A549 (cell line): ENCODE data around the gene GPR89A. TPM values are rescaled to one million over a fixed set of nuclear protein-coding genes. Genes with fewer than 3 reads are reported as not detected.

Experiments
- ATAC-seq, 2 experiments: fragments of 200-7000 bp in 1 of 2; fragments of >200 bp in 1 of 2; cut with Nextera tagmentation in 1 of 2; cut with Tn5 transposase in 1 of 2; 3 replicates each; pipeline versions ENCODE4 v1.8.0 to v1.9.1; 2018 to 2020; ENCODE audit warnings: mild to moderate bottlenecking in 1 of 2, moderate library complexity in 1 of 2
- CTCF ChIA-PET: fragments of 300-600 bp; sonication (Branson Sonifier 250); formaldehyde crosslinking; extraction: SDS; loops from one replicate; lab custom pipeline; 2021; ENCODE audit warnings: antibody characterized with exemption, inconsistent platforms; lab: Yijun Ruan, JAX
- POLR2A ChIA-PET: fragments of 350-600 bp; formaldehyde crosslinking; extraction: SDS; loops from one replicate; lab custom pipeline; 2021; ENCODE audit warnings: antibody characterized with exemption, inconsistent platforms; lab: Yijun Ruan, JAX
- DNase-seq, 2 experiments: peaks; one replicate each; pipeline versions ENCODE4 v3.0.0 to v3.0.0-alpha.2; 2011 to 2016; ENCODE audit warnings: low read depth in 1 of 2, low spot score in 1 of 2
- FAIRE-seq: peaks from 2 replicates; lab custom pipeline; 2011; peaks lifted over from hg19 to GRCh38; lab: Jason Lieb, UNC
- H3K27ac ChIP-seq, 2 experiments: fragments of >200 bp; sonication (Bioruptor Twin); formaldehyde crosslinking; 3 replicates each; pipeline ENCODE4 v1.5.1; 2016 to 2017
- H3K4me1 ChIP-seq: fragments of >200 bp; sonication (Bioruptor Twin); formaldehyde crosslinking; 3 replicates; pipeline ENCODE4 v1.6.1; 2016
- H3K4me2 ChIP-seq: fragments of >200 bp; sonication (Bioruptor Twin); formaldehyde crosslinking; 3 replicates; pipeline ENCODE4 v1.6.1; 2016
- H3K4me3 ChIP-seq: fragments of >200 bp; sonication (Bioruptor Twin); formaldehyde crosslinking; 3 replicates; pipeline ENCODE4 v1.5.1; 2016
- H3K9me3 ChIP-seq: fragments of >200 bp; sonication (Bioruptor Twin); formaldehyde crosslinking; 3 replicates; pipeline ENCODE4 v1.6.1; 2016
- BHLHE40 ChIP-seq: IDR thresholded peaks from 2 replicates; pipeline ENCODE4 v1.6.1; 2012; ENCODE audit warnings: low read depth, low read length, inconsistent platforms
- CBX2 ChIP-seq: fragments of 200-600 bp; sonication (generic); IDR thresholded peaks from 2 replicates; pipeline ENCODE4 v1.6.1; 2016; ENCODE audit warnings: low read depth, mild to moderate bottlenecking, borderline replicate concordance
- CBX8 ChIP-seq: fragments of 200-600 bp; sonication (generic); IDR thresholded peaks from 2 replicates; pipeline ENCODE4 v1.6.1; 2016
- CEBPB ChIP-seq, 2 experiments: fragments of >200 bp in 1 of 2; sonication (Bioruptor Twin) in 1 of 2; formaldehyde crosslinking in 1 of 2; IDR thresholded peaks; 2 replicates each; pipeline ENCODE4 v1.6.1; 2012 to 2016
- CHD4 ChIP-seq: fragments of 200-600 bp; sonication (generic); IDR thresholded peaks from 2 replicates; pipeline ENCODE4 v1.6.1; 2016; ENCODE audit warnings: antibody characterized with exemption, mild to moderate bottlenecking, borderline replicate concordance
- EHF ChIP-seq: fragments of 250-450 bp; sonication (Bioruptor Pico); IDR thresholded peaks from 2 replicates; pipeline ENCODE4 v1.5.0; 2020; ENCODE audit warnings: mild to moderate bottlenecking
- EHMT2 ChIP-seq: fragments of 200-600 bp; sonication (generic); IDR thresholded peaks from 2 replicates; pipeline ENCODE4 v1.6.1; 2016; ENCODE audit warnings: antibody characterized with exemption, low read depth, mild to moderate bottlenecking, moderate library complexity
- FOSB ChIP-seq: fragments of 250-450 bp; sonication (Bioruptor Pico); IDR thresholded peaks from 2 replicates; pipeline ENCODE4 v1.5.0; 2020; ENCODE audit warnings: mild to moderate bottlenecking, moderate library complexity
- GATA3 ChIP-seq: IDR thresholded peaks from 2 replicates; pipeline ENCODE4 v1.6.1; 2012; ENCODE audit warnings: borderline replicate concordance
- HDAC2 ChIP-seq: fragments of 200-600 bp; sonication (generic); IDR thresholded peaks from 2 replicates; pipeline ENCODE4 v1.6.1; 2016
- KDM5A ChIP-seq: fragments of 200-600 bp; sonication (generic); IDR thresholded peaks from 2 replicates; pipeline ENCODE4 v1.6.1; 2016; ENCODE audit warnings: antibody characterized with exemption, mild to moderate bottlenecking
- MAZ ChIP-seq: fragments of 150-350 bp; IDR thresholded peaks from 2 replicates; pipeline ENCODE4 v1.6.1; 2014; ENCODE audit warnings: antibody characterized with exemption, low read depth, low read length, borderline replicate concordance
- MYC ChIP-seq: IDR thresholded peaks from 2 replicates; pipeline ENCODE4 v1.6.1; 2012; ENCODE audit warnings: mild to moderate bottlenecking, inconsistent platforms, low read length, improper control_type of control experiment, borderline replicate concordance
- NPAS2 ChIP-seq: fragments of 250-450 bp; sonication (Bioruptor Pico); IDR thresholded peaks from 2 replicates; pipeline ENCODE4 v1.8.0; 2022; ENCODE audit warnings: mild to moderate bottlenecking, moderate library complexity, borderline replicate concordance
- NR3C1 ChIP-seq: fragments of >200 bp; sonication (Bioruptor Twin); formaldehyde crosslinking; IDR thresholded peaks from 3 replicates; pipeline ENCODE4 v1.6.1; 2017
- POLR2A ChIP-seq: IDR thresholded peaks from 2 replicates; pipeline ENCODE4 v1.6.1; 2012; ENCODE audit warnings: mild to moderate bottlenecking, low read length
- RAD21 ChIP-seq, 2 experiments: fragments of >200 bp in 1 of 2; sonication (Bioruptor Twin) in 1 of 2; formaldehyde crosslinking in 1 of 2; IDR thresholded peaks in 1 of 2; conservative IDR thresholded peaks in 1 of 2; 2 replicates in 1 of 2; 3 replicates in 1 of 2; pipeline ENCODE4 v1.6.1; 2012 to 2018; ENCODE audit warnings: inconsistent platforms in 1 of 2
- RARB ChIP-seq: fragments of 250-450 bp; sonication (Bioruptor Pico); IDR thresholded peaks from 2 replicates; pipeline ENCODE4 v1.8.0; 2021; ENCODE audit warnings: mild to moderate bottlenecking, moderate library complexity
- SMC3 ChIP-seq: fragments of >200 bp; sonication (Bioruptor Twin); formaldehyde crosslinking; IDR thresholded peaks from 3 replicates; pipeline ENCODE4 v1.6.1; 2018; ENCODE audit warnings: inconsistent platforms
- SREBF2 ChIP-seq: fragments of 450-650 bp; IDR thresholded peaks from 2 replicates; pipeline ENCODE4 v1.6.1; 2014; ENCODE audit warnings: mild to moderate bottlenecking, moderate library complexity
- TFCP2L1 ChIP-seq: fragments of 250-450 bp; sonication (Bioruptor Pico); IDR thresholded peaks from 2 replicates; pipeline ENCODE4 v1.5.0; 2021; ENCODE audit warnings: mild to moderate bottlenecking
- ZC3H11A ChIP-seq: fragments of 450-650 bp; IDR thresholded peaks from 2 replicates; pipeline ENCODE4 v1.6.1; 2014; ENCODE audit warnings: antibody characterized with exemption, mild to moderate bottlenecking
- ZFP36 ChIP-seq: fragments of 450-650 bp; IDR thresholded peaks from 2 replicates; pipeline ENCODE4 v1.6.1; 2014; ENCODE audit warnings: borderline replicate concordance; ENCODE audit not compliant: partially characterized antibody
- ZNF302 ChIP-seq: fragments of 250-450 bp; sonication (Bioruptor Pico); IDR thresholded peaks from 2 replicates; pipeline ENCODE4 v1.9.0; 2021; ENCODE audit warnings: inconsistent platforms, mild to moderate bottlenecking, moderate library complexity
- WGBS: methylation state at CpG from one replicate; pipeline ENCODE4 v1.1.6; 2017; ENCODE audit errors: missing lambda C conversion rate; 5-methylcytosine and 5-hydroxymethylcytosine counted together
- polyA plus RNA-seq, 4 experiments: library from polyadenylated mRNA; depleted of rRNA in 3 of 4; stranded (reverse); fragments of >200 nt; fragmentation: RNase III in 1 of 4; extraction: RNeasy Plus Mini Kit Qiagen cat#74134 plus additional on column Dnase treatment in 1 of 4; gene quantifications; 2 replicates in 3 of 4; 3 replicates in 1 of 4; pipeline ENCODE4 v1.2.3, GENCODE V29; 2011 to 2017
- TF ChIP-seq, protein P1 (sequence below): fragments of >200 bp; sonication (Bioruptor Twin); formaldehyde crosslinking; IDR thresholded peaks from 2 replicates; pipeline ENCODE4 v1.6.1; 2016
- TF ChIP-seq, protein P2 (sequence below): IDR thresholded peaks from 2 replicates; pipeline ENCODE4 v1.6.1; 2012
- TF ChIP-seq, protein P3 (sequence below): fragments of 200-600 bp; sonication (generic); IDR thresholded peaks from 2 replicates; pipeline ENCODE4 v1.6.1; 2016; ENCODE audit warnings: antibody characterized with exemption, mild to moderate bottlenecking, moderate library complexity
- TF ChIP-seq, protein P4 (sequence below): fragments of 250-450 bp; sonication (Bioruptor Pico); IDR thresholded peaks from 2 replicates; pipeline ENCODE4 v1.5.0; 2021; ENCODE audit warnings: mild to moderate bottlenecking, moderate library complexity, borderline replicate concordance
- TF ChIP-seq, protein P5 (sequence below): fragments of 150-350 bp; IDR thresholded peaks from 2 replicates; pipeline ENCODE4 v1.6.1; 2014; ENCODE audit warnings: low read depth, mild to moderate bottlenecking, low read length

The GPR89A gene
- polyA plus RNA-seq, 2 of the 4 experiments (the other 2 are of a cell fraction): 15.2 to 33.8 TPM

DNA sequence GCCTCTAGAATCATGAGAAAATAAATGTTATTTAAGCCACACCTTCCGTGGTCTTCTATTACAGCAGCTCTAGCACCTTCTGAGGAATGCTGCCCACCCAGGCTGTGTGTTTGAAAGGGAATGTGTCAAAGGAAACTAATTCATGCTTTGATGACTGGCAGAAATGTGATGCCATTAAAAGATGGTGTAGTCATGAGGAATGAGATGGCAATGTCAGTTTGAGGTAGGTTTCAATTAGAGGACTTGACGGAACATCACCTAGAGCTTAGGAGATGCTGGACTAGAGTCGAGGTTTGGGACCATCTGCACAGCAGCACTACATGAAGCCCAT, 88.8 kb downstream of the GPR89A start:
- ATAC-seq (no peak), DNase-seq (no peak), FAIRE-seq (no peak)
- TF ChIP-seq TFCP2L1 (no peak), EHF (CRISPR knock-in tag) (no peak), RARB (CRISPR knock-in tag) (no peak), CEBPB (IDR thresholded peaks at IDR 0.05) (no peak), CBX2 (no peak), MYC (no peak), SMC3 (no peak), HDAC2 (no peak), CBX8 (no peak), GATA3 (no peak), NPAS2 (CRISPR knock-in tag) (no peak), RAD21 (conservative IDR thresholded peaks at IDR 0.05 in 1 of 2, IDR thresholded peaks at IDR 0.05 in 1 of 2) (no peak), POLR2A (no peak)
- TF ChIP-seq, protein P1, sequence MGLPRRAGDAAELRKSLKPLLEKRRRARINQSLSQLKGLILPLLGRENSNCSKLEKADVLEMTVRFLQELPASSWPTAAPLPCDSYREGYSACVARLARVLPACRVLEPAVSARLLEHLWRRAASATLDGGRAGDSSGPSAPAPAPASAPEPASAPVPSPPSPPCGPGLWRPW: no peak
- TF ChIP-seq, protein P2, sequence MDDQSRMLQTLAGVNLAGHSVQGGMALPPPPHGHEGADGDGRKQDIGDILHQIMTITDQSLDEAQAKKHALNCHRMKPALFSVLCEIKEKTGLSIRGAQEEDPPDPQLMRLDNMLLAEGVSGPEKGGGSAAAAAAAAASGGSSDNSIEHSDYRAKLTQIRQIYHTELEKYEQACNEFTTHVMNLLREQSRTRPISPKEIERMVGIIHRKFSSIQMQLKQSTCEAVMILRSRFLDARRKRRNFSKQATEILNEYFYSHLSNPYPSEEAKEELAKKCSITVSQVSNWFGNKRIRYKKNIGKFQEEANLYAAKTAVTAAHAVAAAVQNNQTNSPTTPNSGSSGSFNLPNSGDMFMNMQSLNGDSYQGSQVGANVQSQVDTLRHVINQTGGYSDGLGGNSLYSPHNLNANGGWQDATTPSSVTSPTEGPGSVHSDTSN: no peak
- Histone ChIP-seq H3K9me3 (no peaks in the 10 kb centered on the region), H3K27ac (no peak overlapping the region), H3K4me3 (no peak overlapping the region), H3K4me1 (peaks cover under 1% of the 10 kb centered on the region; the same call in 2 of the 3 replicates), H3K4me2 (no peak overlapping the region)
- WGBS: 81% methylated on average over 3 of the region's 3 CpGs
- ChIA-PET CTCF (no interaction called here), POLR2A (no interaction called here)

DNA sequence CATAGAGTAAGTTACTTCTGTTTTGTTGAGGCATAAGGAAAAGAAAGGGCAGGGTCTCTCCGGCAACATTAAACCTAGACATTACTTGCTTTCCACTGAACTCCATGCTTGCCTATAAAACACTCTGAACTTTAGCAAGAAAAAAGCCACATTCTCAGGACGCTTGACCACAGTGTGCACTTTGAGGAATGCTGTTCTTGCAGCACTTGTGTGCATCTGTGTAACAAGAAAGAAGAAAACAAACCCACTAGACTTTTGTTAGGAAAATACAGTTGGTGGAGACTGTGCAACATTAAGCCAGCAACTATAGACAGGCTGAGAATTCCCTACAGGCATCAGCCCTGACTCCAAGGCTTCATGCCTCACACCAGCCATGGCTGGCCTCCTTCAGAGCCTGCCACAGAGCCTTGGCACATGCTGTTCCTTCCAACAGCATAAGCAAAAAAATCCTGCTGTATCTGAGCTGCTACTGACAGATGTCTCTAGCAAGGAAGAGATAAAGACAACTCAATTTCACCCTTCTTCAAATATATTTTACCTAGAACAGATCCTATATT, 93.6 kb downstream of the GPR89A start:
- TF ChIP-seq EHMT2 (no peak), ZFP36 (no peak), ZC3H11A (no peak), CHD4 (no peak), MYC (no peak), MAZ (no peak), BHLHE40 (no peak), RARB (CRISPR knock-in tag) (no peak), ZNF302 (CRISPR knock-in tag) (no peak), CBX8 (no peak), FOSB (no peak), KDM5A (no peak), SREBF2 (no peak), HDAC2 (no peak), NR3C1 (no peak)
- TF ChIP-seq, protein P3, sequence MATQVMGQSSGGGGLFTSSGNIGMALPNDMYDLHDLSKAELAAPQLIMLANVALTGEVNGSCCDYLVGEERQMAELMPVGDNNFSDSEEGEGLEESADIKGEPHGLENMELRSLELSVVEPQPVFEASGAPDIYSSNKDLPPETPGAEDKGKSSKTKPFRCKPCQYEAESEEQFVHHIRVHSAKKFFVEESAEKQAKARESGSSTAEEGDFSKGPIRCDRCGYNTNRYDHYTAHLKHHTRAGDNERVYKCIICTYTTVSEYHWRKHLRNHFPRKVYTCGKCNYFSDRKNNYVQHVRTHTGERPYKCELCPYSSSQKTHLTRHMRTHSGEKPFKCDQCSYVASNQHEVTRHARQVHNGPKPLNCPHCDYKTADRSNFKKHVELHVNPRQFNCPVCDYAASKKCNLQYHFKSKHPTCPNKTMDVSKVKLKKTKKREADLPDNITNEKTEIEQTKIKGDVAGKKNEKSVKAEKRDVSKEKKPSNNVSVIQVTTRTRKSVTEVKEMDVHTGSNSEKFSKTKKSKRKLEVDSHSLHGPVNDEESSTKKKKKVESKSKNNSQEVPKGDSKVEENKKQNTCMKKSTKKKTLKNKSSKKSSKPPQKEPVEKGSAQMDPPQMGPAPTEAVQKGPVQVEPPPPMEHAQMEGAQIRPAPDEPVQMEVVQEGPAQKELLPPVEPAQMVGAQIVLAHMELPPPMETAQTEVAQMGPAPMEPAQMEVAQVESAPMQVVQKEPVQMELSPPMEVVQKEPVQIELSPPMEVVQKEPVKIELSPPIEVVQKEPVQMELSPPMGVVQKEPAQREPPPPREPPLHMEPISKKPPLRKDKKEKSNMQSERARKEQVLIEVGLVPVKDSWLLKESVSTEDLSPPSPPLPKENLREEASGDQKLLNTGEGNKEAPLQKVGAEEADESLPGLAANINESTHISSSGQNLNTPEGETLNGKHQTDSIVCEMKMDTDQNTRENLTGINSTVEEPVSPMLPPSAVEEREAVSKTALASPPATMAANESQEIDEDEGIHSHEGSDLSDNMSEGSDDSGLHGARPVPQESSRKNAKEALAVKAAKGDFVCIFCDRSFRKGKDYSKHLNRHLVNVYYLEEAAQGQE: no peak
- TF ChIP-seq, protein P4, sequence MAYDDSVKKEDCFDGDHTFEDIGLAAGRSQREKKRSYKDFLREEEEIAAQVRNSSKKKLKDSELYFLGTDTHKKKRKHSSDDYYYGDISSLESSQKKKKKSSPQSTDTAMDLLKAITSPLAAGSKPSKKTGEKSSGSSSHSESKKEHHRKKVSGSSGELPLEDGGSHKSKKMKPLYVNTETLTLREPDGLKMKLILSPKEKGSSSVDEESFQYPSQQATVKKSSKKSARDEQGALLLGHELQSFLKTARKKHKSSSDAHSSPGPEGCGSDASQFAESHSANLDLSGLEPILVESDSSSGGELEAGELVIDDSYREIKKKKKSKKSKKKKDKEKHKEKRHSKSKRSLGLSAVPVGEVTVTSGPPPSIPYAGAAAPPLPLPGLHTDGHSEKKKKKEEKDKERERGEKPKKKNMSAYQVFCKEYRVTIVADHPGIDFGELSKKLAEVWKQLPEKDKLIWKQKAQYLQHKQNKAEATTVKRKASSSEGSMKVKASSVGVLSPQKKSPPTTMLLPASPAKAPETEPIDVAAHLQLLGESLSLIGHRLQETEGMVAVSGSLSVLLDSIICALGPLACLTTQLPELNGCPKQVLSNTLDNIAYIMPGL (CRISPR knock-in tag): no peak
- TF ChIP-seq, protein P5, sequence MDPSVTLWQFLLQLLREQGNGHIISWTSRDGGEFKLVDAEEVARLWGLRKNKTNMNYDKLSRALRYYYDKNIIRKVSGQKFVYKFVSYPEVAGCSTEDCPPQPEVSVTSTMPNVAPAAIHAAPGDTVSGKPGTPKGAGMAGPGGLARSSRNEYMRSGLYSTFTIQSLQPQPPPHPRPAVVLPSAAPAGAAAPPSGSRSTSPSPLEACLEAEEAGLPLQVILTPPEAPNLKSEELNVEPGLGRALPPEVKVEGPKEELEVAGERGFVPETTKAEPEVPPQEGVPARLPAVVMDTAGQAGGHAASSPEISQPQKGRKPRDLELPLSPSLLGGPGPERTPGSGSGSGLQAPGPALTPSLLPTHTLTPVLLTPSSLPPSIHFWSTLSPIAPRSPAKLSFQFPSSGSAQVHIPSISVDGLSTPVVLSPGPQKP: no peak
- DNase-seq: no peak

More for the DNA sequence above, 93.6 kb downstream of the GPR89A start:
- 81% methylated on average over 2 of the region's 2 CpGs for WGBS
- no peak for ATAC-seq
- ChIA-PET POLR2A (interaction anchor here (0.5 kb wide), 1 partner anchor 53 kb away, joined by 3 read pairs; no protein-coding TSS in a partner anchor), CTCF (interaction anchor here (2.8 kb wide), 1 partner anchor 20 kb away, joined by 17 read pairs; no protein-coding TSS in a partner anchor)
- no peak for FAIRE-seq
- Histone ChIP-seq H3K4me2 (no peak overlapping the region), H3K27ac (no peak overlapping the region), H3K4me3 (no peak overlapping the region), H3K9me3 (no peaks in the 10 kb centered on the region), H3K4me1 (peaks cover 12% of the 10 kb centered on the region)
